ENCODE results near the gene PI16. TPM values are rescaled to one million over a fixed set of nuclear protein-coding genes. Genes with fewer than 3 reads are reported as not detected.

PI16 gene
- not detected in 2 replicates for total RNA-seq (2014; rRNA removed; shearing (Covaris generic))

- Histone ChIP-seq H3K9me3 (replicated peaks) (no peaks in the 10 kb centered on the region; the same call in 1 of the 2 replicates), H3K4me3 (no peak within 1 kb of the TSS), H3K27me3 (replicated peaks) (no peaks in the 10 kb centered on the region), H3K36me3 (no peaks in the 10 kb centered on the region), H3K27ac (no peak within 1 kb of the TSS), H3K4me1 (replicated peaks) (peaks cover 9% of the 10 kb centered on the region)
- no peak for DNase-seq (ENCODE audit: low read depth in 1 of 2, low spot score in 2 of 2)
Observed at GRCh38 chr6:36954262-36954931, at the start of gene PI16. PI16 (plus strand) TSS chr6:36954738; CDS start chr6:36954761, 23 bp downstream.

GRCh38 chr6:36904851-36905393 lies 49.6 kb upstream of the PI16 start:
- DNase-seq (ENCODE audit: low read depth in 1 of 2, low spot score in 2 of 2) = peak in 1 of 2 experiments; percentile 47
- H3K4me3 ChIP-seq = no peak overlapping the region
- no peaks in the 10 kb centered on the region for H3K27me3 ChIP-seq (replicated peaks)
- peaks cover 44% of the 10 kb centered on the region for H3K4me1 ChIP-seq (replicated peaks)
- H3K36me3 ChIP-seq = peaks cover 47% of the 10 kb centered on the region
- H3K27ac ChIP-seq = no peak overlapping the region
- no peaks in the 10 kb centered on the region for H3K9me3 ChIP-seq (replicated peaks)

- H3K27me3 ChIP-seq (replicated peaks) = no peaks in the 10 kb centered on the region
- no peak overlapping the region for H3K27ac ChIP-seq
- no peak for DNase-seq (ENCODE audit: low read depth in 1 of 2, low spot score in 2 of 2)
- no peak overlapping the region for H3K4me3 ChIP-seq
- peaks cover 41% of the 10 kb centered on the region for H3K36me3 ChIP-seq
- H3K4me1 ChIP-seq (replicated peaks) = peaks cover 46% of the 10 kb centered on the region
- no peaks in the 10 kb centered on the region for H3K9me3 ChIP-seq (replicated peaks)
Observed at GRCh38 chr6:36906539-36907325, 47.8 kb upstream of the PI16 start.

GRCh38 chr6:36907781-36908180 lies 46.8 kb upstream of the PI16 start:
- H3K36me3 ChIP-seq = peaks cover 31% of the 10 kb centered on the region
- H3K4me3 ChIP-seq = no peak overlapping the region
- peak in 1 of 2 experiments; percentile 38 for DNase-seq (ENCODE audit: low read depth in 1 of 2, low spot score in 2 of 2)
- H3K9me3 ChIP-seq (replicated peaks) = no peaks in the 10 kb centered on the region
- H3K27me3 ChIP-seq (replicated peaks) = no peaks in the 10 kb centered on the region
- no peak overlapping the region for H3K27ac ChIP-seq
- H3K4me1 ChIP-seq (replicated peaks) = peaks cover 55% of the 10 kb centered on the region

- peaks cover 60% of the 10 kb centered on the region for H3K4me1 ChIP-seq (replicated peaks)
- H3K27ac ChIP-seq = no peak overlapping the region
- H3K9me3 ChIP-seq (replicated peaks) = no peaks in the 10 kb centered on the region
- DNase-seq (ENCODE audit: low read depth in 1 of 2, low spot score in 2 of 2) = no peak
- H3K27me3 ChIP-seq (replicated peaks) = no peaks in the 10 kb centered on the region
- peaks cover 31% of the 10 kb centered on the region for H3K36me3 ChIP-seq
- H3K4me3 ChIP-seq = no peak overlapping the region
Observed at GRCh38 chr6:36908747-36909146, 45.8 kb upstream of the PI16 start.

GRCh38 chr6:36912030-36912454 lies 42.5 kb upstream of the PI16 start:
- Histone ChIP-seq H3K27me3 (replicated peaks) (no peaks in the 10 kb centered on the region), H3K9me3 (replicated peaks) (no peaks in the 10 kb centered on the region), H3K4me1 (replicated peaks) (peaks cover 40% of the 10 kb centered on the region), H3K36me3 (peaks cover 37% of the 10 kb centered on the region), H3K4me3 (no peak overlapping the region), H3K27ac (no peak overlapping the region)
- no peak for DNase-seq (ENCODE audit: low read depth in 1 of 2, low spot score in 2 of 2)

- no peaks in the 10 kb centered on the region for H3K27me3 ChIP-seq (replicated peaks)
- H3K27ac ChIP-seq = peak overlapping the region; percentile 37
- H3K4me3 ChIP-seq = no peak overlapping the region
- H3K36me3 ChIP-seq = peaks cover 37% of the 10 kb centered on the region
- no peaks in the 10 kb centered on the region for H3K9me3 ChIP-seq (replicated peaks)
- peaks cover 39% of the 10 kb centered on the region for H3K4me1 ChIP-seq (replicated peaks)
- peak; percentile 71 to 82 for DNase-seq (ENCODE audit: low read depth in 1 of 2, low spot score in 2 of 2)
Observed at GRCh38 chr6:36912586-36912985, 42.0 kb upstream of the PI16 start.

- Histone ChIP-seq H3K9me3 (replicated peaks) (no peaks in the 10 kb centered on the region), H3K36me3 (peaks cover 40% of the 10 kb centered on the region), H3K27me3 (replicated peaks) (no peaks in the 10 kb centered on the region), H3K4me3 (no peak overlapping the region), H3K27ac (peak overlapping the region; percentile 37), H3K4me1 (replicated peaks) (peaks cover 39% of the 10 kb centered on the region)
- no peak for DNase-seq (ENCODE audit: low read depth in 1 of 2, low spot score in 2 of 2)
Observed at GRCh38 chr6:36913082-36913481, 41.5 kb upstream of the PI16 start.

- no peaks in the 10 kb centered on the region for H3K27me3 ChIP-seq (replicated peaks)
- peaks cover 51% of the 10 kb centered on the region for H3K4me1 ChIP-seq (replicated peaks)
- no peak overlapping the region for H3K4me3 ChIP-seq
- H3K36me3 ChIP-seq = peaks cover 43% of the 10 kb centered on the region
- DNase-seq (ENCODE audit: low read depth in 1 of 2, low spot score in 2 of 2) = peak in 1 of 2 experiments; percentile 34
- no peak overlapping the region for H3K27ac ChIP-seq
- no peaks in the 10 kb centered on the region for H3K9me3 ChIP-seq (replicated peaks)
Observed at GRCh38 chr6:36914227-36914794, 40.2 kb upstream of the PI16 start.

GRCh38 chr6:36915599-36915998 lies 38.9 kb upstream of the PI16 start:
- H3K27ac ChIP-seq = no peak overlapping the region
- no peaks in the 10 kb centered on the region for H3K27me3 ChIP-seq (replicated peaks)
- DNase-seq (ENCODE audit: low read depth in 1 of 2, low spot score in 2 of 2) = no peak
- no peak overlapping the region for H3K4me3 ChIP-seq
- no peaks in the 10 kb centered on the region for H3K9me3 ChIP-seq (replicated peaks)
- H3K4me1 ChIP-seq (replicated peaks) = peaks cover 51% of the 10 kb centered on the region
- peaks cover 50% of the 10 kb centered on the region for H3K36me3 ChIP-seq

- H3K4me1 ChIP-seq (replicated peaks) = peaks cover 51% of the 10 kb centered on the region
- no peak for DNase-seq (ENCODE audit: low read depth in 1 of 2, low spot score in 2 of 2)
Observed at GRCh38 chr6:36916126-36916525, 38.4 kb upstream of the PI16 start.

GRCh38 chr6:36917541-36918193 lies 36.9 kb upstream of the PI16 start:
- H3K9me3 ChIP-seq (replicated peaks) = no peaks in the 10 kb centered on the region; the same call in 1 of the 2 replicates
- peak in 1 of 2 experiments; percentile 57 for DNase-seq (ENCODE audit: low read depth in 1 of 2, low spot score in 2 of 2)
- H3K4me1 ChIP-seq (replicated peaks) = peaks cover 40% of the 10 kb centered on the region
- H3K36me3 ChIP-seq = peaks cover 56% of the 10 kb centered on the region
- H3K27me3 ChIP-seq (replicated peaks) = no peaks in the 10 kb centered on the region
- no peak overlapping the region for H3K4me3 ChIP-seq
- H3K27ac ChIP-seq = peak overlapping the region; percentile 11

More at GRCh38 chr6:36916126-36916525, 38.4 kb upstream of the PI16 start:
- Histone ChIP-seq H3K36me3 (peaks cover 50% of the 10 kb centered on the region), H3K27me3 (replicated peaks) (no peaks in the 10 kb centered on the region), H3K9me3 (replicated peaks) (no peaks in the 10 kb centered on the region), H3K27ac (no peak overlapping the region), H3K4me3 (no peak overlapping the region)

GRCh38 chr6:36920049-36920448 lies 34.5 kb upstream of the PI16 start:
- peaks cover 22% of the 10 kb centered on the region for H3K4me1 ChIP-seq (replicated peaks)
- H3K9me3 ChIP-seq (replicated peaks) = no peaks in the 10 kb centered on the region; the same call in 1 of the 2 replicates
- no peak for DNase-seq (ENCODE audit: low read depth in 1 of 2, low spot score in 2 of 2)
- no peak overlapping the region for H3K4me3 ChIP-seq
- H3K27me3 ChIP-seq (replicated peaks) = no peaks in the 10 kb centered on the region
- H3K36me3 ChIP-seq = peaks cover 56% of the 10 kb centered on the region
- H3K27ac ChIP-seq = no peak overlapping the region
